GM12874 (cell line): Measurements from ENCODE around the gene UCN3.

ENCODE experiments used
- CTCF ChIP-seq: IDR thresholded peaks from 2 replicates; pipeline ENCODE4 v1.5.1; 2011; ENCODE audit warnings: low read depth, mild to moderate bottlenecking, control low read depth, low read length, moderate library complexity; ENCODE audit not compliant: insufficient read depth

The UCN3 gene

GRCh38 chr10:5364890-5365338 is at the start of gene UCN3:
TSS of gene UCN3 (plus strand) at chr10:5364966. CDS start at chr10:5373721, 8,755 bp downstream.
- TF ChIP-seq CTCF, result no peak

GRCh38 chr10:5317547-5318107 is 47.1 kb upstream of the UCN3 start:
- no peak for TF ChIP-seq CTCF

GRCh38 chr10:5318148-5318547 is 46.6 kb upstream of the UCN3 start:
- TF ChIP-seq CTCF, result no peak

GRCh38 chr10:5319863-5320262 is 44.9 kb upstream of the UCN3 start:
- TF ChIP-seq CTCF, result no peak

GRCh38 chr10:5321273-5321672 is 43.5 kb upstream of the UCN3 start:
- TF ChIP-seq CTCF, result no peak

- no peak for TF ChIP-seq CTCF
Observed at GRCh38 chr10:5323446-5323845, 41.3 kb upstream of the UCN3 start.

- no peak for TF ChIP-seq CTCF
Observed at GRCh38 chr10:5325076-5325475, 39.7 kb upstream of the UCN3 start.
